HG02938 (cell line): ENCODE data around the gene ATXN2.
A peak's percentile ranks its signal among the peaks of the same experiment; 100 is the strongest.
"Not testable (repeated sequence)": the region's sequence is repeated elsewhere in the genome, so short reads cannot be mapped to it uniquely, and the experiment has no call there.

Experiments
- ATAC-seq: cut with Tn5 transposase; IDR thresholded peaks from one replicate; pipeline ENCODE4 v1.9.1; 2021; ENCODE audit warnings: mild to moderate bottlenecking, moderate library complexity; ENCODE audit not compliant: unreplicated experiment

ATXN2 gene

DNA sequence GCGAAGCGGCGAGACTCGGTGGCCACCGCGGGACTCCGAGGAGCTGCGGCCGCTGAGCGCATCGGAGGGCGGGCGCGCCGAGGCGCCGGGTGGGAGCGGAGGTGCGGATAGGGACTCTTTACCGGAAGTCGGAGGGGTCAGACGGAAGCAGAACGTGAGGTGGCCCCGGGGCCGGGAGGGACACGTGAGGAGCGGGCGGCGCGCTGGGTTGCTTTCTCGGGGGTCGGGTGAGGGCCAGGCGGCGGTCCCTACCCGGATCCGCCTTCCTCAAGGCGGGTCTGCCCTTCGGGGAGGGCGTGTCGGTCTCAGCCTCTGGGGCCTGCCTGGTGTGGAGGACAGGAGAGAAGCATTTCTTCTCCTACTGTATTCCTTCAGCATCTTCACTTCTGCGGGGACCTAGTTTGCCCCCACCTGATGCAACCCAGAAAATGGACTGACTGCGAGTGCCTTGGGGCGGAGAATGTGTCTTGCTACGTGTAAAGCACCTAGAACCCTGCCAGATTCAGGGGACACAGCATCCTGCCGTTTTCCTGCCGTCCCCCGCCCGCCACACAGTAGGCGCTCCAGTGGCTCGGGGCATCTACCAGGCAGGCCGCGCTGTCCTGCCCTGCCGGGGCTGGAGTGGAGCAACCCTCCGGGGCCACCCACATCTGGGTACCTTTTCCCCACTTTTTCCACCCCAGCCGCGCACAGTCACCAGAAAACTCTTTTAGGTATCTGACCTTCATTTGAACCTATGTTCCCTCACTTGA is 514 bp upstream of the ATXN2 start:
- peak; percentile 61 for ATAC-seq

GRCh38 chr12:111597831-111598636 is 1.1 kb downstream of the ATXN2 start:
- peak; percentile 19 for ATAC-seq

- no peak for ATAC-seq
Measured at GRCh38 chr12:111596985-111597830, 1.9 kb downstream of the ATXN2 start.

DNA sequence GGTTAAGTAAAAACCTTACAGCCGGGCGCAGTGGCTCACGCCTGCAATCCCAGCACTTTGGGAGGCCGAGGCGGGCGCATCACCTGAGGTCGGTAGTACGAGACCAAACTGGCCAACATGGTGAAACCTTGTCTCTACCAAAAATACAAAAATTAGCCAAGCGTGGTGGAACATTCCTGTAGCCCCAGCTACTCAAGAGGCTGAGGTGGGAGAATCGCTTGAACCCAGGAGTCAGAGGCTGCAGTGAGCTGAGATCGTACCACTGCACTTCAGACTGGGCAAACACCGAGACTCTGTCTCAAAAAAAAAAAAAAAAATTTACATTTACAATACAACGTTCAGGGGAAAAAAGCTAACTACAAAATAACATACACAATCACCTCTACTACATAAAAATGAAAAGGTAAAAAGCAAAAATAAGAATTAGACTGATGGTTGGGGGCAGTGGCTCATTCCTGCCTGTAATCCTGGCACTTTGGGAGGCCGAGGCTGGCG is 3.7 kb downstream of the ATXN2 start:
- not testable (repeated sequence) for ATAC-seq

DNA sequence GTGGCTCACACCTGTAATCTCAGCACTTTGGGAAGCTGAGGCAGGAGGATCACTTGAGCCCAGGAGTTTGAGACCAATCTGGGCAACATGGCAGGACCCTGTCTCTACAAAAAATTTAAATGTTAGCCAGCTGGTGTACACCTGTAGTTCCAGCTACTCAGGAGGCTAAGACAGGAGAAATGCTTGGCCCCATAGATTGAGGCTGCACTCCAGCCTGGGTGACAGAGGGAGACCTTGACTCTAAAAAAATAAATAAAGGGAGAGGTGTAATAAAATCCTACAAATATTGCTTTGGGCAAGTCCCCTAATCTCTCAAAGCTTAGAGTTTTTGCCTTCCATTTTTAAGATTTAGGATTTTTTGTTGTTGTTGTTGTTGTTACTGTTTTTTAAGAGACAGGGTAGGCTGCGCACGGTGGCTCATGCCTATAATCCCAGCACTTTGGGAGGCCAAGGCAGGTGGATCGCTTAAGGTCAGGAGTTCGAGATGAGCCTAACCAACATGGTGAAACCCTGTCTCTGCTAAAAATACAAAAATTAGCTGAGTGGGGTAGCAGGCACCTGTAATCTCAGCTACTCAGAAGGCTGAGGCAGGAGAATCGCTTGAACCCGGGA is 7.6 kb downstream of the ATXN2 start:
- ATAC-seq: not testable (repeated sequence)

DNA sequence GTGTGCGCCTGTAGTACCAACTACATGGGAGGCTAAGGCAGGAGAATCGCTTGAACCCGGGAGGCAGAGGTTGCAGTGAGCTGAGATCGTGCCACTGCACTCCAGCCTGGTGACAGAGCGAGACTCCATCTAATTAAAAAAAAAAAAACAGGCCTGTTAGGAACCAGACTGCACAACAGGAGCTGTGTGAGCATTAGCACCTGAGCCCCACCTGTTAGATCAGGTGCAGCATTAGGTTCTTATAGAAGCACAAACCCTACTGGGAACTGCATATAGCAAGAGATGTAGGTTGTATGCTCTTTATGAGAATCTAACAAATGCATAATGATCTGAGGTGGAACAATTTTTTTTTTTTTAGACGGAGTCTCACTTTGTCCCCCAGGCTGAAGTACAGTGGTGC is 8.6 kb downstream of the ATXN2 start:
- ATAC-seq: no peak

DNA sequence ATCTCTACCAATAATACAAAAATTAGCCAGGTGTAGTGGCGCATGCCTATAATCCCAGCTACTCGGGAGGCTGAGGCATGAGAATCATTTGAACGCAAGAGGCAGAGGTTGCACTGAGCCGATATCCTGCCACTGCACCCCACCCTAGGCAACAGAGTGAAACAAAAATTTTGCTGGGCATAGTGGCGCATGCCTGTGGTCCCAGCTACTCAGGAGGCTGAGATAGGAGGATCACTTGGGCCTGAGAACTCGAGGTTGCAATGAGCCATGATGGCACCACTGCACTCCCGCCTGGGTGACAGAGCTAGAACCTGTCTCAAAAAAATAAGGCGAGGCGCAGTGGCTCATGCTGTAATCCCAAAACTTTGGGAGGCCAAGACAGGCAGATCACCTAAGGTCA is 9.5 kb downstream of the ATXN2 start:
- ATAC-seq: no peak

GRCh38 chr12:111588010-111588409 is 11.1 kb downstream of the ATXN2 start:
- no peak for ATAC-seq

GRCh38 chr12:111586986-111587385 is 12.1 kb downstream of the ATXN2 start:
- ATAC-seq: no peak

- no peak for ATAC-seq
Measured at GRCh38 chr12:111585690-111586089, 13.4 kb downstream of the ATXN2 start.

GRCh38 chr12:111584959-111585358 is 14.2 kb downstream of the ATXN2 start:
- ATAC-seq: no peak

DNA sequence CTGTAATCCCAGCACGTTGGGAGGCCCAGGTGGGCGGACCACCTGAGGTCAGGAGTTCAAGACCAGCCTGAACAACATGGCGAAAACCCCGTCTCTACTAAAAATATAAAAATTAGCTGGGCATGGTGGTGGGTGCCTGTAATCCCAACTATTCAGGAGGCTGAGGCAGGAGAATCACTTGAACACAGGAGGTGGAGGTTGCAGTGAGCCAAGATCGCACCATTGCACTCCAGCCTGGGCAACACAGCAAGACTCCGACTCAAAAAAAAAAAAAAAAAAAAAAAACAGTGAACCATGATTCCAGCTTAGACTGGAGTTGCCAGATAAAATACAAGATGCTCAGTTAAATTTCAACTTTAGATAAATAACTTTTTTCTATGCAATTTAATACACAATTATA is 15.6 kb downstream of the ATXN2 start:
- not testable (repeated sequence) for ATAC-seq

GRCh38 chr12:111582133-111582747 is 16.9 kb downstream of the ATXN2 start:
- no peak for ATAC-seq

DNA sequence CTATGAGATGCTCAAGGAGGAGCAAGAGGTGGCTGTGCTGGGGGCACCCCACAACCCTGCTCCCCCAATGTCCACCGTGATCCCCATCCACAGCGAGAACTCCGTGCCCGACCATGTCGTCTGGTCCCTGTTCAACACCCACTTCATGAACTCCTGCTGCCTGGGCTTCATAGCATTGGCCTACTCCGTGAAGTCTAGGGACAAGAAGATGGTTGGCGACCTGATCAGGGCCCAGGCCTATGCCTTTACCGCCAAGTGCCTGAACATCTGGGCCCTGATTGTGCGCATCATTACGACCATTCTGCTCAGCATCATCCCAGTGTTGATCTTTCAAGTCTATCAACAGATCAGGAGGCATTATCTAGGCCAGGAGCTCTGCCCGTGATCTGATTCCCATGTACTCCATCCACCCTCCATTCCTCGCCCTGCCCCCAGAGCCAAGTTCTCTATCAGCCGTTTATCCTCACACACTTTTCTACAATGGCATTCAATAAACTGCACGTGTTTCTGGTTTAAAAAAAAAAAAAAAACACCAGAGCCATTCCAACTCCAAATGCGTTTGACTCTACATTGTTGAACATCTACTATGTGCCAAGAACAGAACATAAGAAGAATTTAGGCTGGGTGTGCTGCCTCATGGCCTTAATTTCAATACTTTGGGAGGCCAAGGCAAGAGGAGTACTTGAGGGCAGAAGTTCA is 17.5 kb downstream of the ATXN2 start:
- no peak for ATAC-seq

- ATAC-seq: no peak
Measured at GRCh38 chr12:111580737-111581136, 18.4 kb downstream of the ATXN2 start.

GRCh38 chr12:111580119-111580425 is 19.0 kb downstream of the ATXN2 start:
- ATAC-seq: no peak

DNA sequence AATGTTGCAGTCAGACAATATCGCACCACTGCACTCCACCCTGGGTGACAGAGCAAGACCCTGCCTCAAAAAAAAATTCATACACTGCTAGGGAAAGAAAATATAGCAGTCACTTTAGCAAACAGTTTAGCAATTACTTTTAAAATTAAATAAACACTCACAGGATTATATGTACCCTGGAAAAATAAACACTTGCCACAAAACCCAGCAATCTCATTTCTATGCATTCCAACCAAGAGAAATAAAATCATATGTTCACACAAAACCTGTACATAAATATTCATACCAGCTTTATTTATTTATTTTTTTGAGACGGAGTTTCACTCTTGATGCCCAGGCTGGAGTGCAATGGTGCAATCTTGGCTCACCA is 20.2 kb downstream of the ATXN2 start:
- no peak for ATAC-seq

DNA sequence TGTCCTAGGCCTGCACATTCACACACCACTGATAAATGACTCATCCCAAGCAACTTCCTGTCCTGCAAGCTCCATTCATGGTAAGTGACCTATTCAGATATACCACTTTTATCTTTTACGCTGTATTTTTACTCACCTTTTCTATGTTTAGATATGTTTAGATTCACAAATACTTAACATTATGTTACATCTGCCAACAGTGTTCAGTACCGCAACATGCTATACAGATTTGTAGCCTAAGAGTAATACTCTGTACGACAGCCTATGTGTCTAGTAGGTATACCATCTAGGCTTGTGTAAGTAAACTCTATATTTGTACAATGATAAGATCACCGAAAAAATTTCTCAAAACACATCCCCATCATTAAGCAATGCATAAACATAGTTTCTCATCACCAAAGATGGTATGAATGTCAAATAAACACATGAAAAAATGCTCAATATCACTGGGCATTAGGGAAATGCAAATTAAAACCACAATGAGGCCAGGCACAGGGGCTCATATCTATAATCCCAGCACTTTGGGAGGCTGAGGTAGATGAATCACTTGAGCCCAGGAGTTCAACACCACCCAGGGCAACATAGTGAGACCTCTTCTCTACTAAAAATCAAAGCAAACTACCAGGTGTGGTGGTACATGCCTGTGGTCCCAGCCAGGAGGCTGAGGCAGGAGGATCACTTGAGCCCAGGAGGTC is 20.7 kb downstream of the ATXN2 start:
- ATAC-seq: no peak

DNA sequence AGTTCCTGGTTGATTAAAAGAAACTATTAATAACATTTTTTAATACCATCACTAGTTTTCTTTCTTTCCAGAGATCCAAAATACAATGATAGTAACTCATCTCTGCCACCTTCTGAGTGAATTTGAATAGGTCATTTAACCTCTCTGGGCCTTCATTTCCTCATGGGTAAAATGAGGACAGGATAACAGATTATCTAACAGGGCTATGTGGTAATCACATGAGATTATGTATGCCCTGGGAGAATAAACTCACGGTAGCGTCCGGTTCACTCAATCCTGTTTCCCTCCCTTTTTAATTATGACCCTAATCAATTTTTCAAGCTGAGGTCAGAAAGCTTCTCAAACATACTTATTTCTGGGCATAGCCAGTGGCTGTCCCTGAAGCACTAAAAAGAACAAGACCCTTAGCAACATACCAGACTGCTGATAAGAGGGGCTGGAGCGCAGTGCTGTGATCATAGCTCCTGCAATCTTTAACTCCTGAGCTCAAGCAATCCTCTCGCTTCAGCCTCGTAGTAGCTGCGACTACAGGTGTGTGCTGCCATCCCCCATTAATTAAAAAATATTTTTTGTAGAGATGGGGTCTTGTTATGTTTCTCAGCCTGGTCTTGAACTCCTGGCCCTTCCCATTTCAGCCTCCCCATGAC is 24.2 kb downstream of the ATXN2 start:
- ATAC-seq: no peak
